HG03520 (cell line): ENCODE results near the gene BCKDHB.
A peak's percentile ranks its signal among the peaks of the same experiment; 100 is the strongest.

Experiments
- ATAC-seq: cut with Tn5 transposase; IDR thresholded peaks from one replicate; pipeline ENCODE4 v1.9.1; 2021; ENCODE audit warnings: mild to moderate bottlenecking, moderate library complexity; ENCODE audit not compliant: unreplicated experiment

Gene BCKDHB

DNA sequence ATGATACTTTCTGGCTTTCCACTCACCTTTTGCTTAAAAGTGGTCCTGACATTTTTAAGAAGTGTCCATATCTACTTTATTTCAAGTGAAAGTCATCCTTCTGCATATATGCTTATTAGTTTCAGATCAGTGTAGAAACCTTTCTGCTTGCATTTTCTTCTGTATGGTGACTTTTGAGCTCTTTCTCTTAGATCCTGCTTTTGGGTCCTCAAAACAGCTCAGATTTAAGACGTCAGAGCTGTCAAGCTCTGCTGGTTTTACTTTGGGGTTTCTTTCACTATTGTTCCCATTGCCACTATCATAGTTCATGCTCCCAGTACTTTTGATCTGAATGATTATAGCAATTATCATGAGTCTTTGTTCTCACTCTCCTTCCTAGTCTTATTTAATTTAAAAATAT lies 41.7 kb downstream of the BCKDHB start:
- ATAC-seq: no peak

DNA sequence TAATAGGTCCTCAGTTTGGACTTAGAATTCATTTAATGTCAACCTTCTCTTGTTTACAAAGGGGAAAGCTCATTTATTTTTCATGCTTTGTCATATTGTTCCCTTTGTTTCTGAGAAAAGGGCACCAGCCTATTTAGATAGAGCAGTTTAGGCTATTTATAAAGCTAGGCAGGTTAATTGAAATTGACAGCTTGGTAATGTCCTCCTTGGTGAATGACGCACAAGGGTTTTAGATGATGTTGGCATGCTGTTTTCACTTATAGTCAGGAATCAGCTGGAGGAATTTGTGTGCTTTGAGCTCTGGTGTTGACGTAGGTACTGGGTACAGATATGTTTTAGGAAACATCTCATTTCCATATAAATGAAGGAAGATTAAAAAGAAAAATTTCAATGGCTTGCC lies 45.2 kb downstream of the BCKDHB start:
- no peak for ATAC-seq

DNA sequence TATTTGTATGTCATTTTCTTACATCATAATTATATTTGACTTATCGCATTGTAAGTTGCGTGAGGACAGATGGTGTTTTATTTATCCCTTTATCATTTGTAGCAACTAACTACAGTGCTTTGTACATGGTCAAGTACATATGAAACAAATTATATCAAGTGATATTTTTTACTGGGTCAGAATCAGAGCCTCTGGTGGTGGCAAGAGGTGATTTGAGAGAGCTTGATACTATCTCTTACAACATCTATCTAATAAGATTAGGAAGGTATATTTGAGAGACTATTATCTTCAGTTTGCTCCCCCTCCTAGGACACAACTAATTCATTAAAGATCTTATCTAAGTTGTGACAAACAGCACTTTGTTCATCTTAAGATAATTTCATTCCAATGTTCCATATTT lies 47.7 kb downstream of the BCKDHB start:
- no peak for ATAC-seq

DNA sequence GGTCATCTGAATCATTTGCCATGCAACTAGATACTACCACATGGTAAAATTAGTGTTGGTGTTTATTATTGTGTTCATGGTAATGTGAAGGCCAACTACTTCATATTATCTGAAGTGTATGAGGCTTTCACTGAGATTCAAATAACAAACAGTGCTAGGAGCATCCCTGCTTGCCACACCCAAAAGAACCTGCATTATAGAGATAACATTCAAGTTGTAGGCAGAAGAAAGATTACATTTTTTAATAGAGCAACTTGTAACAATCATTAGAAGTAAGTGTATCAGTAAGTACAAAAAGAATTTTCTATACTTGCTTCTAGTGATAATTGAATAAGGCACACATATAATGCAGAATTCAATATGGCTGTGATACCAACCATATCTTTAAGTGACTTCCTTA lies 49.8 kb downstream of the BCKDHB start:
- no peak for ATAC-seq

DNA sequence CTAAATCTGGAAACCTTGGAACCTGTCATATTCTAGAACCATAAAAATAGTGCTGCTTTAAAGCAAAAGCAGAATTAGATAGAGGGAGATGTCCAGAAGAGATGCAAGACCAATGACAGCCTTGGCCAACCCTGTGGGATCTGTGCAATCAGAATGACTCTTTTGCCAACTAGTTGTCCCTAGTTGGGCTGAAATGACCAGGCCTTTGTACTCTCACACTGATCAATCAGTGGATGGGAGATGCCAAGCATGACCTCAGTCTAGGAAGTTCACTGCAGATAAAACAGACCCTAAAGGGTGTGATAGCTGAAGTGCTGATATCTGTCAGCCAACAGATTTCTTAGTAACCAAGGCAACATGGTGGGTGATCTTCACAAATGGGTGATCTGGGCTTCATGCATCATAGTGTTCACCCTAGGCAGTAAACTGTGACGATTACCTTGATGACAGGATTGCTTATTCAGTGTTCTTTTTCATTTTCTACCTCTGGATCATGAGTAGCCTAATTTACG lies 52.1 kb downstream of the BCKDHB start:
- ATAC-seq: no peak

DNA sequence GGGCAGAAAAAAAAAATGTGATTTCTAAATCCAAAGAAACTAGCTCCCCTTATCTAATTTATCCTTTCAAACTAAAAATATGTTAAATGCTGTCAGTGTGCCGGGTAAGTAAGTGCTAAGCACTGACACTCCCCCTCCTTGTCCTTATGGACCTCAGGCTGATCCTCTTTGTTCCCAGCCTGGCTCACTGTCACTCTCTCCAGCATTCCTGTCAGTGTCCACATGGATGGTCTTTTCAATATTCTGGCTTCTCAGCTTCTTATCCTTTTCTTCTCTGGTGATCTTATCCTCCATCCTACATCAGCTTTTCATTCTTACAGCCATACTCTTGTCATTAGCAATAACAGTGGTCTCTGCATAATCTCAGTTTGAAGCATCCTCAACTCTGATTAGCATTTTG lies 55.0 kb downstream of the BCKDHB start:
- no peak for ATAC-seq

DNA sequence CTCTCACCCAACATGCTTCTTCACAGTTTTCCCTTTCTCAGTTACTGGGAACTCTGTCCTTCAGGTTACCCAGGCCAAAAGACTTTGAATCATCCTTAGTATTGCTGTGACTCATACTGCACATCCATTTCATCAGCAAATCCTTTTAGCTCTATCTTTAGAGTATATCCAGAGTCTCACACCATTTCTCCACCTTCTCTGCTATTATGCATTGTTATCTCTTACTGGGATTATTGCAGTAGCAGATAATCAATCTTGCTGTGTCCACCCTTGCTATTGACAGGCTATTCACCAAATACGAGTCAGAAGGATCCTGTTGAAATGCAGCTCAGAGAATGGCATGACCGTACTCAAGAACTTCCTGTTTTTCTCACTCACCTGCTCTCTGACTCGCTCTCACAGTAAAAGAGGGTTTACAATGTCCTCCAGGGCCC lies 57.3 kb downstream of the BCKDHB start:
- peak; percentile 49 for ATAC-seq

DNA sequence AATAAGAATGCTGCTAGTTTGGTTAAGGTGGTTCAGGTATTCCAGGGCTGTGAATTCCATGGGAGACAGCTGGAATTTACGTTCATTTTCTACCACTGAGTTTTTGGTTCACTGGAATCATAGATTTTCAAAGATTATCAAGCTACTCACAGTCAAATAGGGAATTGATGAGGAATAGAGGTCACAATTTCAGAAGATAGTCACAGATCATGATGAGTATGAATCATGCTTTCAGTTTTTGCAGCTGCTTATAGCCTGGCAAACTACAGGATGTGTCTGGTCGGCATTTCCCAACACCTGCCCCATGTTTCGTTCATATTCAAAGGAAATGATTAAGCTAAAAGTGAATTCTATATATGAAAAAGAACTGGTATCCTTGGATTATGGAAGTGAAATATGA lies 58.7 kb downstream of the BCKDHB start:
- ATAC-seq: peak; percentile 94

DNA sequence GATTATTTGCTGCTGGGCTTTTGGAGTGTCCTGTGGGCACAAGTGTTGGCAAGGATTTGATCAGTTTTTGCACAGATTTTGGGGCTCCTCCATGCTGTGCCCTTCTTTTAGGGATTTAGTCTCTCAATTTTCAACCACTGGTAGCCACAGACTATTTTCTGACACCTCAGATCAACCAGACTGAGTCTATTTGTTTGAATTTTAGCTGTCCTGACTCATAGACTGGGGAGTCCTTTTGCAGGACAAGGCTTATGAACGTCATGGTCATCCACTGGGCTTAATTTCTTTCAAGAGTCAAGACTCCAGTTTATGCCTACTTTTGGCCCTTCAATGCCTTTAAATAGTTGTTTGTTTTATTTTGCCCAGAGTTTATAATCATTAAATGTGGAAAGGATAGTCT lies 59.3 kb downstream of the BCKDHB start:
- no peak for ATAC-seq

DNA sequence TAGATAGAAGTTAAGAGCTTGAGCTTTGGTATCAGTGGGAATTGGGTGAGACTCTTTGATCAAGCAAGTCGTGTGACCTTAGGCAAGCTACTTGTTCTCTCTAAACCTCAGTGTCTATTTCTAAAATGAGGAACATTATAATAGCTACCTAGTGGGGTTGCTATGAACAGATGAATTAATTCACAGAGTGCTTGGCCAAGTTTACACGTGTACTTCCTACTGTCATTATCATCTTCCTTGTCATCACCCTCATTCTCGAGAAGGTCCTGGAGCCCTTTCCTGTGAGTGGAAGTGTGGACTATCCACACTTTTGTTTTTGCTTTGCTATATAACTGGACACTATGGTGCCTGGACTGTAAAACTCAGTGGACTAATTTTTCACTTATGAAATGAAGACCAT lies 64.0 kb downstream of the BCKDHB start:
- no peak for ATAC-seq

DNA sequence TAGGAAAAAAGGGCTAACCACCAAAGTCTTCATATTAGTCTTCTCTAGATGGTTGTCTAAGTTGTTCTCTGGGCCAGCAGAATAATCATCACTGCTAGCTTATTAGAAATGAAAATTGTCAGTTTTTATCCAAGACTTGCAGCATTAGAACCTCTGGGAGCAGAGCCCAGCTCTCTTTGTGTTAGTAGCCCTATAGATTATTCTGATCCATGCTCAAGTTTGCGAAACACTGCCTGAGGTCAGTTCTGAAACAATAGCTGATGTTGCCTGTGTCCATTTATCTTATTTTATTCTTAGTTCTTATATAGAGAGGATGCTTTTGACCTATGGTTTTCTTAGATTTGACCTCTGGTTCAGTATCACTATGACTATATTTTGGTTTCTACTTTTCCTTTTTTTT lies 66.9 kb downstream of the BCKDHB start:
- no peak for ATAC-seq

DNA sequence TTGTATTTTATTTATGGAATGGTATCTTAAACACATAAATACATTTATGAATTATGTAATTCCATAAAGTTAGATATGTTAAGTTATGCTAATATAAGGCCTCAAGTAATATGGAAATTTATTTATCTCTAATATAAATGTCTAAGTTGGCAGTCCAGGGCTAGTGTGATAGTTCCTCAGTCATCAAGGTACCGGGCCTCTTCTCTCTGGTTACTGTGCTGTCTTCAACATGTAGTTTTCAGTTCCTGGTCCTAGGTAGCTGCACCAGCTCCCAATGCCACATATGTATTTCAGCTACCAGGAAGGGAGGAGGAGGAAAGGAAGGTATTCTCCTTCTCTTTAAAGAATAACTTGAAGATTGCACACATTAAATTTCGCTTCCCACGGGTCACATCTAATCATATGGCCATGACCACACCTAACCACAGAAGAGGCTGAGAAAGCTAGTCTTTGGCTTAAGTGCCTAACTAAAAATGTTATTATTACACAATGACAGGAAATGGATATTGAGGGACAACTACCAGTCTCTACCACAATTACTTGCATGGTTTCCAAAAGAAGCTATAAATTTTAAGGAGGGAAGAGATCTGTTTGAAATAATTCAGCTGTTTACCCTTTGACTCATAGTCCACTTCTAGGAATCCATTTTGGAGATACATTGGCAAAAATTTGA lies 68.6 kb downstream of the BCKDHB start:
- no peak for ATAC-seq

DNA sequence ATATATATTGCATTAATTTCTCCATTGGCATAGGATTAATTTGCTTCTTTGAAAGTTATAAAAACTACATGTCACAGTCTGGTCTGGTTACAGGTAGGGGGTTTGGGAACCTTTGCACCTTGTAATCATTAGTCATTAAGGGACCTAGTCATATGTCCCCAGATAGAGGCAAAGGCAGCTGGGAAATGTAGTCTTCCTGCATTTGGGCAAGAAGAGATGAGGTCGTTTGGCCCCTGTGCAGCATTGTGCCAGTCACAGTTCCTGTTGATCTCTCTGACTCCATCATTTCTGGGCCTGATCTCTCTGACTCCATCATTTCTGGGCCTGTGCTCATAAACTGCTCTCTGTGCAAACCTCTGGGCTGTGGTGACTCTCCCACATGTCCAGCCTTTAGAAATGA lies 73.2 kb downstream of the BCKDHB start:
- no peak for ATAC-seq

DNA sequence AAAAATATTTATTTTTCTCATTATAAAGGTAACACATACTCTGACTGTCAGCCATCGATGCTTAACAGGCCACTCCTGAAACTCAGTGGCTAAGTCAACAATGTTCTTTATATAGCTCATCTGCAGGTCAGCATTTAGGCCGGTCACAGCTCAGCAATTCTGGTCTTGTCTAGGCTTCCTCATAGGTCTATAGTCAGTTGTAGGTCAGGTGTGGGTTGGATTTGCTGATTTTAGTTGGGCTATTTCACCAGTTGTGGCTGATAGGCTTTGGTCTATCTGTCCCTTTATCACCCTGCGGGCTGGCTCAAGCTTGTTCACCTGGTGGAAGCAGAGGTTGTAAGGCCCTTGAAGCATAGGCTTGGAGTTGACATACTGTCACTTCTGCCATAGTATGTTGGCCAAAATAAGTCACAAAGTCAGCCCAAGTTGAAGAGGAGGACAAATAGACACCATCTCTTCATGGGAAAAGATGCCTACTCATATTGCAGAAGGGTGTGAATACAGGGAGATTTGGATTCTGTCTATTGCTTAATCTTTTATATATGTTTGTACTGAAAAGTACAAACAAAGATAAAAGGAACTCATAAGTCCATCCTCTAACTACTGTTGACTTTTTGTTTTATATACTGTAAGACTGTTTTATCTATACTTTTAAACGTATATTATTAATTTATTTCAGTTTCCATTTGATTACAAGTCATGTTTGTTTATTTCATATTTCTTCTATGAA lies 75.0 kb downstream of the BCKDHB start:
- ATAC-seq: no peak

DNA sequence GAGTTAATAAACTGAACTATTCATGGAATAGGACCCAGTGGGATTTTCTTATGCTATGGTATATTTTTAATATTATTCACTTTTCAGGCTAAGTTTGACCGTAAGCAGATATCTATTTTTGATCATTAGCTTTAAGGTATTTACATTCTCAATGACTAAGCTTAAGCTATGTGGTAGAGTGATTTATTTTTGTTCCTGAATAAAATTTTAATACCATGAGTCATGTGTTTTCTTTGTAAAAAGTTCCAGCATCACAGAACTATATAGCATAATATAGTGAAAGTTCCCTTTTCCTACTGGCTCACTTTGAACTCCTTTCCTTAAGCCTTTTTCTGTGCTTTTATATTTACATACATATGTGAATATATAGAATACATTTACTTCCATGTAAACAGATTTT lies 75.8 kb downstream of the BCKDHB start:
- no peak for ATAC-seq

DNA sequence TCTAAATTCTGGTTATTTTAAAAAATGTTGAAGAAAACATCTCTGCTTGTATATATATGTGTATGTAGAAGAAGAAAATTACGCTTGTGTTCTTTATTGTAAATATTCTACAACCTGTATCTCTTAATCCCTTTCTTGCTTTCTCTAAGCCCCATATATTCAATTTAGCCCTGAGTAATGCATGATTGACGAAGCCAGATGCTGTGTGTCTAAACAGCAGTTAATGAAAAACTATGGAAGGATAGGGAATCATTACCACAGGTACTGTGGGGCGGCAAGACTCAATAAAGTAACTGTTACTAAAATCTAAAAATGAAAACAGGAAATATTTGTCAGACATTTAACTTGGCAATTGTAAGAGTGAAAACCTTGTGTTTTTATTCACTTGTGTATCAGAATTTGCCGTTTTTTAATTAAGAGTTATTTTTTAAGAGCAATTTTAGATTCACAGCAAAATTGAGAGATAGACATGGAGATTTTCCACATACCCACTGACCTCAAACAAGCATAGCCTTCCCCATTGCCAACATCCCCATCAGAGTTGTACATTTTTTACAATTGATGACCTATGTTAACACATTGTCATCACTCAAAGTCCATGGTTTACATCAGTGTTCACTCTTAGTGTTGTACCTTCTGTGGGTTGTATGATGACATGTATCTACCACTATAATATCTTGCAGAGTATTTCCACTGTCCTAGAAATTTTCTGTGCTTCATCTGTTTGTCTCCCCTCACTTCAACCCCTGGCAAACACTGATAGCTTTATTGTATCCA lies 76.7 kb downstream of the BCKDHB start:
- no peak for ATAC-seq

DNA sequence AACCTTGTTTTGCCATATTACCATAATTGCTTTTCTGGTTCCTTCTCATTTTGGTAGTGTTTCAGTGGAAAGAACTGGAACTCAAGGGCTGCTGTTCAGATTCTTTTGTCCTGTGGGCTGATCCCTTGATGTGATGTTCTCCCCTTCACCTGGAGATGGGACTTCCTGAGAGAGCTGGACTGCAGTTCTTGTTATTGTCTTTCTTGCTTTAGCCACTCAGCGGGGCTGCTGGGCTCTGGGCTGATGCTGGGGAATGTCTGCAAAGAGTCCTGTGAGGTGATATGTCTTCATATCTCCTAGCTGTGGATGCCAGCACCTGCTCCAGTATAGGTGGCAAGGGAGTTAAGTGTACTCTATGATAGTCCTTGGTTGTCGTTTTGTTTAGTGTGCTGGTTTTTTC lies 79.0 kb downstream of the BCKDHB start:
- ATAC-seq: no peak

DNA sequence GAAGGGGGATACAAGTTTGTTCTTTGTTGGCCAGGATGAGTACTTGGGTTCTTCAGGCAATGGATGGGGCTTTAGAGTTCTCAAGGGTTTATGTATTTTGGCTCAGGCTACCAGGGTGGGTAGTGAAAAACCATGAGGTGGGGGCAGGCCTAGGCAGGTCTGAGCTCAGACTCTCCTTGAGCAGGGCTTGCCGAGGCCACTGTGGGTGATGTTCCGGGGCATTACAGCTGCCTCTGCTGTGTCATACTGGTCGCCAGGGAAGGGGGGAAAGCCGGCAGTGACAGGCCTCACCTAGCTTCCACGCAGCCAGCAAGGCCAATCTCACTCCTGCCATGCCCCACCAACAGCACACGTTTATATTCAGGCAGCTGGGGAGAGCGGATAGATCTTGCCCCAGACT lies 79.6 kb downstream of the BCKDHB start:
- no peak for ATAC-seq

DNA sequence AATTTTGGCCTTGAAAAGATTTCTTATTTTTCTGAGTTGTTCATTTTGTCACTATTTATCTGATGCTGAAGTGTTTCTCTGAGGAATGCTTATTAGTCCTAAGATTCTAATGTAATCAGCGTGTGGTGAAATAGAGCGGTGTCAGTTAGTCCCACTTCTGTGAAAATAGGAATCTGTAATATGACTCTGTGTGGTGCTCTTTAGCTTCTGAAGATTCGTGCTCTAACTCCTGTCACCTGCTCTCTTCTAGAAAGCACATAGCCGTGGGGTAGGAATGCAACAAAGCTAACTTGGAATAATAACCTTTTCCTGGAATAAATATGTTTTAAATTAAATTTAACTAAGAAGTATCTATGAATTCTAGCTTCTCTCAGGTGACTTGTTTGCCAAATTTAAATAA lies 90.4 kb downstream of the BCKDHB start:
- ATAC-seq: no peak

DNA sequence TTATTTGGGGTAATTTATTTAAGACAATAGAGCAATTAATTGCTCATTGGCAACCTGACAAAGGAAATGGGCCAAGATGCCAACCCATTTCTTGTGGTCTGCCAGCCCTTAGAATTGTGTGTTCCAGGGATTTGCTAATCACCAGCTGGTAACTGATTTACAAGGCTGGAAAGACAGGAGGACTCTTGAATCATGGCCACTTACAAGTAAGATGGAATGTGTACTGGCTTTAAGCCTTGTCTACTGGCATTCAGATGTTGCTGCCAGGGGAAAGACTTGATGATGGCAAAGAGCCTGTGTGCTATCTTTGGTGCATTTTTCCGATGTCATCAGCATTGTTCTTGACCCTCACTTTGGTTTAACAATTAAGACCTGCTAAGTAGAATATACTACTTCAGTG lies 91.0 kb downstream of the BCKDHB start:
- ATAC-seq: no peak

DNA sequence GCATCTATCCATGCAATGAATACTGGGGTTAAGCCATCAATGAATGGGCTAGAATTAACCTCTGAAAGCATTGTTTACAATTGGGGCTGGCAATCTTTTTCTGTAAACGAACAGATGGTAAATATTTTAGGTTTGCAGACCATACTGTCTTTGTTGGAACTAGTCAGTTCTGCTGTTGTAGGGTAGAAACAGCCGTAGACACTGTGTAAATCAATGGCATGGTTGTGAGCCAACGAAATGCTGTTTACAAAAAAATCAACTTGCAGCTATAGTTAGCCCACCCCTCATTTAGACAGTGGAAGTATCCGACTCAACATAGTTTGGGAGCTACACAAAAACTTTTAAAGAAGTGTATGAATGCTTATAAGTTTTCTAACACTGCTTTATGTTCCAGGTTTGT lies 91.5 kb downstream of the BCKDHB start:
- ATAC-seq: no peak

DNA sequence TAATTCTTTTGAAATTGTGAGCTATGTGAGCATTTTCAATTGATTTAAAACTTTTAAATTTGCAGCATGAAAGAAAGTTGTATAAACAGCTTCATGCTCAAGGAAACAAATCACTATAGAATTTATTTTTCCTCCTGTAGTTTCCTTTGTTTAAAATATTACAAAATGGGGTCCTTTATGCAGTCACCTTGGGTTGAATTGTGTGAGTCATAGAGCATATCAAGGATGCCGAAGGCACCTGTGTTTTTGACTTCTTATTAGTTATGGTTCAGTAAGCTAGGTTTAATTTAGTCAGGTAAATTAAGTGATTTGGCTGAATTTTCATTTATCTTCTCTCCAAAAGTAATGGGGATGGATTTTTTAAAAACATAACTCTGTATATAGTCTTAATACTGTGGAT lies 96.8 kb downstream of the BCKDHB start:
- ATAC-seq: no peak
